Stomach (tissue), 9 donors: Measurements from ENCODE around the gene SSR4. TPM values are rescaled to one million over a fixed set of nuclear protein-coding genes. Genes with fewer than 3 reads are reported as not detected.
A peak's percentile ranks its signal among the peaks of the same experiment; 100 is the strongest.

ENCODE experiments used
- DNase-seq, 2 donors: peaks; one replicate each; pipeline versions ENCODE4 v3.0.0 to v3.0.0-alpha.2; 2013 to 2019
- H3K27ac ChIP-seq, 5 donors: fragments of 200-600 bp in 4 of 5; sonication (generic) in 4 of 5; one replicate each; pipeline ENCODE4 v1.5.1; 2013 to 2019; ENCODE audit warnings: mild to moderate bottlenecking in 1 of 5, moderate library complexity in 1 of 5
- H3K27me3 ChIP-seq, 3 donors: fragments of 200-600 bp; sonication (generic); one replicate each; pipeline ENCODE4 v1.5.1; 2017 to 2019; ENCODE audit warnings: mixed run types in 1 of 3
- H3K36me3 ChIP-seq, 4 donors: fragments of 200-600 bp; sonication (generic); 1 replicate in 3 of 4; 2 replicates in 1 of 4; pipeline ENCODE4 v1.5.1; 2016 to 2019
- H3K4me1 ChIP-seq, 4 donors: fragments of 200-600 bp; sonication (generic); one replicate each; pipeline ENCODE4 v1.5.1; 2016 to 2019
- H3K4me3 ChIP-seq, 4 donors: fragments of 200-600 bp; sonication (generic) in 3 of 4; one replicate each; pipeline ENCODE4 v1.5.1; 2016 to 2019; ENCODE audit warnings: mild to moderate bottlenecking in 1 of 4
- H3K9me3 ChIP-seq, 4 donors: fragments of 200-600 bp; sonication (generic); one replicate each; pipeline ENCODE4 v1.5.1; 2016 to 2019
- CTCF ChIP-seq, 7 experiments: fragments of 450-650 bp in 4 of 7; fragments of 200-600 bp in 3 of 7; sonication (generic) in 3 of 7; IDR thresholded peaks; one replicate each; pipeline ENCODE4 v1.5.1; 2016 to 2019; ENCODE audit warnings: antibody characterized with exemption in 7 of 7, control low read depth in 2 of 7, mild to moderate bottlenecking in 1 of 7
- EP300 ChIP-seq: sonication (generic); formaldehyde crosslinking; IDR thresholded peaks from one replicate; pipeline ENCODE4 v1.6.1; 2017; ENCODE audit warnings: antibody characterized with exemption
- POLR2A ChIP-seq, 4 donors: fragments of 450-650 bp; IDR thresholded peaks; one replicate each; pipeline ENCODE4 v1.6.1; 2016; ENCODE audit warnings: antibody characterized with exemption in 4 of 4, control low read depth in 2 of 4, mild to moderate bottlenecking in 1 of 4, moderate library complexity in 1 of 4
- POLR2AphosphoS5 ChIP-seq, 3 donors: sonication (generic); formaldehyde crosslinking; IDR thresholded peaks; one replicate each; pipeline ENCODE4 v1.6.1; 2016; ENCODE audit warnings: antibody characterized with exemption in 3 of 3
- WGBS, 5 donors: extraction: QIAGEN DNeasy Blood & Tissue Kit in 3 of 5; methylation state at CpG; one replicate each; pipeline versions ENCODE4 v1.1.5 to v1.1.7; 2013 to 2018; 5-methylcytosine and 5-hydroxymethylcytosine counted together
- intact Hi-C: fragments of 100-400 bp; cut with DNase I; formaldehyde crosslinking; loops from one replicate; pipeline ENCODE4 v1.15.1; 2023; ENCODE audit warnings: low total_unique reads
- polyA plus RNA-seq, 3 donors: library from polyadenylated mRNA; stranded (reverse); fragments of 200-250 nt; gene quantifications; one replicate each; pipeline ENCODE4 v1.2.3, GENCODE V29; 2013
- total RNA-seq, 5 donors: library from RNA; depleted of rRNA; stranded (reverse); fragments of >200 nt; gene quantifications; one replicate each; pipeline versions ENCODE4 v1.1.0 to v1.2.3, GENCODE V29; 2014 to 2016
- donor health status: healthy with polysubstance abuse.
- donor health status: Bipolar disorder and iron deficiency.
- donor health status: healthy.

SSR4 gene
- total and polyA plus RNA-seq, 8 donors = 13.9 to 717 (median 174) TPM

GRCh38 chrX:153792368-153792767, 2.1 kb upstream of the SSR4 start:
- intact Hi-C loops = no loop called here
- peak overlapping the region in 1 of 5 donors; percentile 92 for H3K27ac ChIP-seq
- peak overlapping the region in 1 of 4 donors; percentile 75 for H3K4me3 ChIP-seq
- peaks cover 0 to 35% (median 16%) of the 10 kb centered on the region in 4 donors for H3K9me3 ChIP-seq
- H3K27me3 ChIP-seq = no peaks in the 10 kb centered on the region
- H3K36me3 ChIP-seq = peaks cover 9 to 47% (median 40%) of the 10 kb centered on the region in 4 donors
- TF ChIP-seq POLR2AphosphoS5 (IDR thresholded peaks at IDR 0.05) (no peak), CTCF (IDR thresholded peaks at IDR 0.05) (no peak), EP300 (no peak), POLR2A (IDR thresholded peaks at IDR 0.05) (no peak)
- peaks cover 18 to 50% (median 36%) of the 10 kb centered on the region in 4 donors for H3K4me1 ChIP-seq
- no peak for DNase-seq
- 77 to 90% (median 81%) methylated on average over 3 to 6 of the region's 6 CpGs for WGBS, 5 donors

GRCh38 chrX:153793291-153793690, 1.2 kb upstream of the SSR4 start:
- intact Hi-C loops = no loop called here
- Histone ChIP-seq H3K27me3 (no peaks in the 10 kb centered on the region), H3K27ac (peak overlapping the region; percentile 92 to 96 (median 94)), H3K4me1 (peaks cover 18 to 50% (median 36%) of the 10 kb centered on the region in 4 donors), H3K36me3 (peaks cover 10 to 47% (median 40%) of the 10 kb centered on the region in 4 donors), H3K9me3 (peaks cover 0 to 44% (median 19%) of the 10 kb centered on the region in 4 donors), H3K4me3 (peak overlapping the region; percentile 62 to 75 (median 72))
- no peak for DNase-seq
- 8 to 51% (median 10%) methylated on average over 7 of the region's 7 CpGs for WGBS, 5 donors
- TF ChIP-seq POLR2AphosphoS5 (IDR thresholded peaks at IDR 0.05) (no peak), EP300 (no peak), POLR2A (IDR thresholded peaks at IDR 0.05) (no peak), CTCF (IDR thresholded peaks at IDR 0.05) (no peak)

GRCh38 chrX:153794897-153795816, 689 bp downstream of the SSR4 start:
- no peaks in the 10 kb centered on the region for H3K27me3 ChIP-seq
- H3K4me3 ChIP-seq = peak overlapping the region; percentile 62 to 75 (median 72)
- no peak for DNase-seq
- TF ChIP-seq EP300 (no peak), POLR2A (IDR thresholded peaks at IDR 0.05) (no peak), CTCF (IDR thresholded peaks at IDR 0.05) (no peak), POLR2AphosphoS5 (IDR thresholded peaks at IDR 0.05) (no peak)
- H3K4me1 ChIP-seq = peaks cover 18 to 50% (median 36%) of the 10 kb centered on the region in 4 donors
- H3K36me3 ChIP-seq = peaks cover 4 to 39% (median 33%) of the 10 kb centered on the region in 4 donors
- peaks cover 0 to 50% (median 19%) of the 10 kb centered on the region in 4 donors for H3K9me3 ChIP-seq
- 4 to 44% (median 18%) methylated on average over 12 to 47 of the region's 47 CpGs for WGBS, 5 donors
- H3K27ac ChIP-seq = peak overlapping the region; percentile 72 to 95 (median 93)
- intact Hi-C loops = no loop called here

- Histone ChIP-seq H3K36me3 (peaks cover 4 to 33% (median 28%) of the 10 kb centered on the region in 4 donors), H3K27me3 (no peaks in the 10 kb centered on the region), H3K27ac (no peak overlapping the region), H3K9me3 (peaks cover 0 to 50% (median 19%) of the 10 kb centered on the region in 4 donors), H3K4me1 (peaks cover 18 to 31% (median 26%) of the 10 kb centered on the region in 4 donors), H3K4me3 (no peak overlapping the region)
- no peak for DNase-seq
- 85 to 90% (median 88%) methylated on average over 7 to 15 of the region's 15 CpGs for WGBS, 5 donors
- intact Hi-C loops = no loop called here
- no peak for TF ChIP-seq POLR2AphosphoS5 (IDR thresholded peaks at IDR 0.05)
- no peak for TF ChIP-seq CTCF (IDR thresholded peaks at IDR 0.05)
- no peak for TF ChIP-seq EP300
- no peak for TF ChIP-seq POLR2A (IDR thresholded peaks at IDR 0.05)
These were observed 3.0 kb downstream of the SSR4 start for GRCh38 chrX:153797415-153798015.
